Kidney epithelial cell (primary cell): ENCODE measurements around the gene RAE1. TPM values are rescaled to one million over a fixed set of nuclear protein-coding genes. Genes with fewer than 3 reads are reported as not detected.

ENCODE experiments used
- DNase-seq: peaks from one replicate; pipeline ENCODE4 v3.0.0-alpha.2; 2010; ENCODE audit warnings: low read depth
- H3K27me3 ChIP-seq: 2 replicates; pipeline ENCODE4 v1.6.0; 2011; ENCODE audit warnings: low read length; ENCODE audit not compliant: control insufficient read depth, insufficient read depth
- H3K36me3 ChIP-seq: 2 replicates; pipeline ENCODE4 v1.5.1; 2011; ENCODE audit warnings: low read length; ENCODE audit not compliant: control insufficient read depth, insufficient read depth
- H3K4me3 ChIP-seq: 2 replicates; pipeline ENCODE4 v1.5.1; 2011; ENCODE audit warnings: low read depth, mild to moderate bottlenecking, control low read depth, low read length
- total RNA-seq: library from RNA; depleted of rRNA; stranded (reverse); fragments of >200 nt; gene quantifications from 2 replicates; pipeline ENCODE4 v1.2.3, GENCODE V29; 2015
- TF ChIP-seq, protein P1 (sequence below): IDR thresholded peaks from 2 replicates; pipeline ENCODE4 v1.5.1; 2011; ENCODE audit warnings: mild to moderate bottlenecking, moderate library complexity, low read length, control low read depth, inconsistent platforms; ENCODE audit not compliant: insufficient read depth, poor library complexity, severe bottlenecking

The RAE1 gene
- total RNA-seq, 1 donor from 2014 or later = 42.9 TPM

DNA sequence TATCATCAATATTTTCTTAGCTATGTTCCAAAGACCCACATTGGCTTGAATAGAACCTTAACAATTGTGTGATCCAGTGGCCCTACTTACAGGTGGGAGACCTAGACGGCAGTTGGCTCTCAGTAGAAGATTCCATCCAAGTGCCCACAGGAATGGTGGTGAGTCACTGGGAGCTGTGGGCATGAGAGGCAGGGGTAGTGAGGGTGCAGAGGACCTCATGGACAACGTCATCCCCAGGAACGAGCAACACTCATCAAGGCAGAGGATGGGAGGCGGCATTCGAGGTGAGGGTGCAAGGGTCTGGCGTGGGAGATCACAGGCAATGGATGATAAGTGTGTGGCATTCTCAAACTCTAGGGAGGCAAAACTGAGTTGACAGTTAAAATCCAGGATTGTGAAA, 38.9 kb upstream of the RAE1 start:
- no peak for DNase-seq
- Histone ChIP-seq H3K27me3 (peaks cover 6% of the 10 kb centered on the region), H3K36me3 (no peaks in the 10 kb centered on the region), H3K4me3 (no peak overlapping the region)
- TF ChIP-seq, protein P1, sequence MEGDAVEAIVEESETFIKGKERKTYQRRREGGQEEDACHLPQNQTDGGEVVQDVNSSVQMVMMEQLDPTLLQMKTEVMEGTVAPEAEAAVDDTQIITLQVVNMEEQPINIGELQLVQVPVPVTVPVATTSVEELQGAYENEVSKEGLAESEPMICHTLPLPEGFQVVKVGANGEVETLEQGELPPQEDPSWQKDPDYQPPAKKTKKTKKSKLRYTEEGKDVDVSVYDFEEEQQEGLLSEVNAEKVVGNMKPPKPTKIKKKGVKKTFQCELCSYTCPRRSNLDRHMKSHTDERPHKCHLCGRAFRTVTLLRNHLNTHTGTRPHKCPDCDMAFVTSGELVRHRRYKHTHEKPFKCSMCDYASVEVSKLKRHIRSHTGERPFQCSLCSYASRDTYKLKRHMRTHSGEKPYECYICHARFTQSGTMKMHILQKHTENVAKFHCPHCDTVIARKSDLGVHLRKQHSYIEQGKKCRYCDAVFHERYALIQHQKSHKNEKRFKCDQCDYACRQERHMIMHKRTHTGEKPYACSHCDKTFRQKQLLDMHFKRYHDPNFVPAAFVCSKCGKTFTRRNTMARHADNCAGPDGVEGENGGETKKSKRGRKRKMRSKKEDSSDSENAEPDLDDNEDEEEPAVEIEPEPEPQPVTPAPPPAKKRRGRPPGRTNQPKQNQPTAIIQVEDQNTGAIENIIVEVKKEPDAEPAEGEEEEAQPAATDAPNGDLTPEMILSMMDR = no peak

DNA sequence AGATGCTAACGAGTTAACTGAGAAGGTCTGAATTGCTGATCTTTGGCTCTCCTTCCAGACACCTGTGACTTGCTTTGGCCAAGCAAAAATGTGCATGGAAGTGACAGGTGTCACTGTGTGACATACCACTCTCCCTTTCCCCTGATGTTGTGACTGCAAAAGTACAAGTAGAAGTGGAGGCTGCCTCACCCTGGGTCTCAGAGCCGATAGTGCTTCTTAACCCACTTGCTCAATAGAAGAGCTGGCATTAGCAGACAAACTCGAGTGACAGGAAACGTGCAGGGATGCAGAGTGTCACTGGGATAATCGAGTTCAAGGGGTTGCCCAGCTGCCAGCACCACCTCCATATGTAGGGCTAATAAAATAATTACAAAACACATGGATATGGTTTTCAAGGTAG, 37.8 kb upstream of the RAE1 start:
- DNase-seq = no peak
- H3K27me3 ChIP-seq = peaks cover 6% of the 10 kb centered on the region

DNA sequence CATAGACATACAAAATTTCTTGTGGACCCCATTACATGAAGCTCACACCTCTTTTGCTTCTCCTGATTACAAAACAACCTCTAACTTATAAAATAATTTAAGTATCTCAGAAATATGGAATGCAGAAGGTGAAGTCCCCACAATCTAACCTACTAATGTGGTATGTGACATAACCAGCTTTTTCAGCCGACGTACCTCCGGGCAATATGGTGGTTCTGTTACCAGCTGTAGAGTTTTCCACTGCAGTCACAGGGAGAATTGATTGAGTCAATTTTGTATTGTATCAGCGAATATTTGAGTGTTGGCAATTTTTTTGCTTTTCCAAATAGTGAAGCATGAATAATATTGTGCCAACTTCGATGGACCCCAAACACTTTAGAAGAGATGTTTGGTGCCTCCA, 37.1 kb upstream of the RAE1 start:
- Histone ChIP-seq H3K36me3 (no peaks in the 10 kb centered on the region), H3K4me3 (no peak overlapping the region), H3K27me3 (peaks cover 6% of the 10 kb centered on the region)
- TF ChIP-seq, protein P1 = no peak
- no peak for DNase-seq

More for the DNA sequence above, 37.8 kb upstream of the RAE1 start:
- TF ChIP-seq, protein P1 = no peak
- Histone ChIP-seq H3K36me3 (no peaks in the 10 kb centered on the region), H3K4me3 (no peak overlapping the region)

DNA sequence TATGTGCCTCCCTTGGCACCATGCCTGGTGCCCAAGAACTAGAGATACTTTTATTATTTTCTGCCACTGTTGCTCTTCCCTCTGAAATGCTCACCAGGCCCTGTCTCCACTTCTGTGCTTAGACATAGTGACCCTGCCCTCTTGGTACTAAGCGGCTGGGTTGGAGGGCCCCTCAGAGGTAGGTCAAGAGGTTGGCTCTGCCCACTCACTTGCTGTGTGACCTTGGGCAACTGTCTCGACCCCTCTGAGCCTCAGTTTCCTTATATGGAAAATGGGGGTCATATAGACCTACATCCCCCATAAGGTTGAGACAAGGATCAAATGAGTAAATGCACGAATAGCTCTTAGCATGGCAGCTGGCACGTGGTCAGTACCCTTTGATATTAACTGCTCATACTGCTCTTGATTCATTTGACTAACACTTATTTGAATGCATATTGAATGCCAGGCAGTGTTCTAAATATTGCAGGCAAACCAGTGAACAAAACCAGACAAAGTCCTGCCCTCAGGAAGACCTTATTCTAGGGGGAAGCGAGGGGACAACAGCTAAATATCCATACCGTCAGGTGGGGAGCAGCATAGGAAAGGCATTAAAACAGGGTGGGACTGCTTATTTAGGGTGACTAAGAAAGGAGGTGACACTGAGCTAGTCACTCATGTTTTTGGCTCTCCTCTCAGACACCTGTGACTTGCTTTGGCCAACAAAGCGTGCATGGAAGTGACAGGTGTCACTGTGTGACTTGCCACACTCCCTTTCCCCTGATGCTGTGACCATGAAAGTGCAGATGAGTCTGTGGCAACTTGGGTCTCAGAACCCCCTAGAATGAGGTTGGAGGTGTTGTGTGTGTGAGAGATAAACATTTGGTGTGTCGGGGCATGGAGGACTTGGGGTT, 35.7 kb upstream of the RAE1 start:
- no peak for DNase-seq
- TF ChIP-seq, protein P1 = no peak
- Histone ChIP-seq H3K36me3 (no peaks in the 10 kb centered on the region), H3K27me3 (no peaks in the 10 kb centered on the region), H3K4me3 (no peak overlapping the region)

DNA sequence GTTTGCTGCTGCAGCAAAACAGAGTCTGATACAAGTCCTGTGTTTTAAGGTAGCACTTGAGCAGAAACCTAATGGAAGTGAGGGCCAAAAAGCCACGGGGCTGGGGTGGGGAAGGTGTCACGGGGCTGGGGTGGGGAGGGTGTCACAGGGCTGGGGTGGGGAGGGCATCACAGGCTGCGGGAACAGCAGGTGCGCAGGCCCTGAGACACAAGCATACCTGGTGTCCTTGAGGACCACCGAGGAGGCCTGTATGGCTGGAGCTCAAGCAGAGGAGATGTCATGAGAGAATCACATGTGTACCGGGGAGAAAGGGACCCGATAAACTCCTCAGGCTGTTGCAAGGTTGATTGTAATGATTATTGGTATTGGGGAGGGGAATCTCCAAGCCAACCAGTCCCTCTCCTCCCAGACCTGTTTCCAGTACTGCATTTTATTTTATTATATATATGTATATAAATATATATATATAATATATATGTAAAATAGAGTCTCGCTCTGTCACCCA, 35.0 kb upstream of the RAE1 start:
- Histone ChIP-seq H3K27me3 (no peaks in the 10 kb centered on the region), H3K4me3 (no peak overlapping the region), H3K36me3 (no peaks in the 10 kb centered on the region)
- TF ChIP-seq, protein P1 = no peak
- DNase-seq = no peak

DNA sequence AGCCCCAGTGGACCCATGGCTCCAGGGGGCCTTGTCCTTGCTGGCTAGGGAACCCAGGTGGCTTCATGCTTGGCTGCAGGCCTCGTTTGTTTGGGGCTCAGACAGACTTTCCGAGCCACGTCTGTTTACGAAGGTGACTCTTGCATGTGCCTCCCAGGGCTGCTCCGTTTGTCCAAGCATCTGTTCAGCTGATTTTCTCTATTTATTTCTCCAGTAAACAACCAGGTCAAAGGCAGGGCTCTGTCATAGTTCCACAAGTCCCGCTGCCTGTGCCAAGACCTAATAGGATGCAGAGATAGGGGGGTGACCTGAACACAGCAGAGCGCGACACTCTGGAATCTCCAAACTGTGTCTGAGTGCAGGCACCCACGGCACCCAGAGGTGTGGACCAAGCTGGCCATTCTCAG, 34.3 kb upstream of the RAE1 start:
- DNase-seq = no peak
- no peak overlapping the region for H3K4me3 ChIP-seq
- H3K36me3 ChIP-seq = no peaks in the 10 kb centered on the region
- H3K27me3 ChIP-seq = no peaks in the 10 kb centered on the region
- TF ChIP-seq, protein P1 = no peak
